Adrenal gland (tissue), 5 donors: ENCODE results near the gene FLT1.

ENCODE experiments used
- POLR2A ChIP-seq, 2 donors: fragments of 450-650 bp; IDR thresholded peaks; one replicate each; pipeline ENCODE4 v1.6.1; 2017; ENCODE audit warnings: antibody characterized with exemption in 2 of 2, mild to moderate bottlenecking in 2 of 2, moderate library complexity in 1 of 2
- TF ChIP-seq, protein P1 (sequence below), 6 experiments: fragments of 450-650 bp in 4 of 6; fragments of 200-600 bp in 2 of 6; sonication (generic) in 1 of 6; IDR thresholded peaks; 1 replicate in 5 of 6; 2 replicates in 1 of 6; pipeline versions ENCODE4 v1.5.1 to v1.8.0; 2016 to 2021; ENCODE audit warnings: antibody characterized with exemption in 6 of 6, mild to moderate bottlenecking in 2 of 6, moderate library complexity in 1 of 6
- donor health status: DM: no; HTN: no; CAD: no.

DNA sequence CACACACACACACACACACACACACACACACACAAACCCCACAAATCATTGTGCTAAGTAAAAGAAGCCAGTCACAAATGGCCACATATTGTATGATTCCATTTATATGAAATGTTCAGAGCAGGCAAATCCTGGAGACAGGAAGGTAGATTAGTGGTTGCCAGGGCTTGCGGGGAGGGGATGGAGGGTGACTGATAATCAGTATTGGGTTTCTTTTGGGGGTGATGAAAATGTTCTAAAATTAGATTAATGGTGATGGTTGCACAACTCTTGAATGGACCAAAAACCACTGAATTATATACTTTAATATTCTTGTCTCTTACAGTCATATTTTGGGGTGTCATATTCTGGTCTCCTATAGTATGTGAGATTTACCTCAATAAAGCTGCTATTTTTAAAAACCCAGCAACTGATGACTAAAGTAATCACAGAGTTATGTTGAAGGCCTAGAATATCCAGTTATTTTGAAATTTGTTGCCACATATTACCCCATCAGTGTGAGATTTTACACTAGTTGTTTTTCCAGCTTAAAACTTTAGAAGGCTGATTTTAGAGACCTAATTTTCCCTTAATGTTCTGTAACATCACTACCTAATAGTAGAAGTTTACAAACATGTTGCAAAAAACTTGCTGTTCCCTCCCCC lies 20.3 kb downstream of the FLT1 start:
- TF ChIP-seq POLR2A (IDR thresholded peaks at IDR 0.05), result no peak
- TF ChIP-seq, protein P1, sequence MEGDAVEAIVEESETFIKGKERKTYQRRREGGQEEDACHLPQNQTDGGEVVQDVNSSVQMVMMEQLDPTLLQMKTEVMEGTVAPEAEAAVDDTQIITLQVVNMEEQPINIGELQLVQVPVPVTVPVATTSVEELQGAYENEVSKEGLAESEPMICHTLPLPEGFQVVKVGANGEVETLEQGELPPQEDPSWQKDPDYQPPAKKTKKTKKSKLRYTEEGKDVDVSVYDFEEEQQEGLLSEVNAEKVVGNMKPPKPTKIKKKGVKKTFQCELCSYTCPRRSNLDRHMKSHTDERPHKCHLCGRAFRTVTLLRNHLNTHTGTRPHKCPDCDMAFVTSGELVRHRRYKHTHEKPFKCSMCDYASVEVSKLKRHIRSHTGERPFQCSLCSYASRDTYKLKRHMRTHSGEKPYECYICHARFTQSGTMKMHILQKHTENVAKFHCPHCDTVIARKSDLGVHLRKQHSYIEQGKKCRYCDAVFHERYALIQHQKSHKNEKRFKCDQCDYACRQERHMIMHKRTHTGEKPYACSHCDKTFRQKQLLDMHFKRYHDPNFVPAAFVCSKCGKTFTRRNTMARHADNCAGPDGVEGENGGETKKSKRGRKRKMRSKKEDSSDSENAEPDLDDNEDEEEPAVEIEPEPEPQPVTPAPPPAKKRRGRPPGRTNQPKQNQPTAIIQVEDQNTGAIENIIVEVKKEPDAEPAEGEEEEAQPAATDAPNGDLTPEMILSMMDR (IDR thresholded peaks at IDR 0.05), result no peak
